Thoracic aorta (tissue), 2 donors: ENCODE data around the gene DPRX. TPM values are rescaled to one million over a fixed set of nuclear protein-coding genes. Genes with fewer than 3 reads are reported as not detected.

Experiments used
- ATAC-seq: fragments of 150-250 bp; one replicate; pipeline ENCODE4 v1.8.0; 2017; ENCODE audit warnings: low read depth; ENCODE audit not compliant: insufficient number of reproducible peaks, low FRiP score
- DNase-seq: peaks from one replicate; pipeline ENCODE4 v3.0.0-alpha.2; 2020; ENCODE audit warnings: low spot score
- H3K27ac ChIP-seq, 2 donors: fragments of 200-600 bp; sonication (generic); 1 replicate in 1 of 2; 2 replicates in 1 of 2; pipeline ENCODE4 v1.5.1; 2016; ENCODE audit warnings: mild to moderate bottlenecking in 2 of 2, moderate library complexity in 2 of 2
- H3K27me3 ChIP-seq: fragments of 200-600 bp; sonication (generic); replicated peaks from 2 replicates; pipeline ENCODE4 v1.6.0; 2016; ENCODE audit warnings: mild to moderate bottlenecking; ENCODE audit not compliant: insufficient read depth
- H3K36me3 ChIP-seq: fragments of 200-600 bp; sonication (generic); one replicate; pipeline ENCODE4 v1.5.1; 2016
- H3K4me1 ChIP-seq, 2 donors: fragments of 200-600 bp; sonication (generic); 1 replicate in 1 of 2; 2 replicates in 1 of 2; pipeline versions ENCODE4 v1.5.1 to v1.6.0; 2016; ENCODE audit warnings: low read depth in 2 of 2, mild to moderate bottlenecking in 1 of 2; ENCODE audit not compliant: control insufficient read depth in 1 of 2
- H3K4me3 ChIP-seq: fragments of 200-600 bp; sonication (generic); 2 replicates; pipeline ENCODE4 v1.5.1; 2016; ENCODE audit warnings: mild to moderate bottlenecking
- H3K9me3 ChIP-seq: fragments of 200-600 bp; sonication (generic); 2 replicates; pipeline ENCODE4 v1.5.1; 2016
- CTCF ChIP-seq: fragments of 200-600 bp; sonication (generic); IDR thresholded peaks from one replicate; pipeline ENCODE4 v1.5.1; 2019; ENCODE audit warnings: antibody characterized with exemption
- total RNA-seq, 2 donors: library from RNA; depleted of rRNA; stranded (reverse); fragments of >200 nt; gene quantifications; one replicate each; pipeline versions ENCODE4 v1.1.0 to v1.2.3, GENCODE V29; 2016

DPRX gene
- total RNA-seq, 2 donors from 2014 or later: not detected

- Histone ChIP-seq H3K4me1 (no peaks in the 10 kb centered on the region), H3K27ac (no peak overlapping the region), H3K9me3 (no peaks in the 10 kb centered on the region), H3K36me3 (no peaks in the 10 kb centered on the region), H3K27me3 (no peaks in the 10 kb centered on the region), H3K4me3 (no peak overlapping the region)
- DNase-seq (no peak), ATAC-seq (no peak)
- TF ChIP-seq CTCF: no peak
Observed at GRCh38 chr19:53608381-53608780, 23.4 kb upstream of the DPRX start.

GRCh38 chr19:53612762-53613526 lies 18.9 kb upstream of the DPRX start:
- Histone ChIP-seq H3K4me1 (no peaks in the 10 kb centered on the region), H3K4me3 (no peak overlapping the region), H3K27me3 (no peaks in the 10 kb centered on the region), H3K36me3 (no peaks in the 10 kb centered on the region), H3K27ac (no peak overlapping the region), H3K9me3 (no peaks in the 10 kb centered on the region)
- ATAC-seq (no peak), DNase-seq (no peak)
- no peak for TF ChIP-seq CTCF

DNA sequence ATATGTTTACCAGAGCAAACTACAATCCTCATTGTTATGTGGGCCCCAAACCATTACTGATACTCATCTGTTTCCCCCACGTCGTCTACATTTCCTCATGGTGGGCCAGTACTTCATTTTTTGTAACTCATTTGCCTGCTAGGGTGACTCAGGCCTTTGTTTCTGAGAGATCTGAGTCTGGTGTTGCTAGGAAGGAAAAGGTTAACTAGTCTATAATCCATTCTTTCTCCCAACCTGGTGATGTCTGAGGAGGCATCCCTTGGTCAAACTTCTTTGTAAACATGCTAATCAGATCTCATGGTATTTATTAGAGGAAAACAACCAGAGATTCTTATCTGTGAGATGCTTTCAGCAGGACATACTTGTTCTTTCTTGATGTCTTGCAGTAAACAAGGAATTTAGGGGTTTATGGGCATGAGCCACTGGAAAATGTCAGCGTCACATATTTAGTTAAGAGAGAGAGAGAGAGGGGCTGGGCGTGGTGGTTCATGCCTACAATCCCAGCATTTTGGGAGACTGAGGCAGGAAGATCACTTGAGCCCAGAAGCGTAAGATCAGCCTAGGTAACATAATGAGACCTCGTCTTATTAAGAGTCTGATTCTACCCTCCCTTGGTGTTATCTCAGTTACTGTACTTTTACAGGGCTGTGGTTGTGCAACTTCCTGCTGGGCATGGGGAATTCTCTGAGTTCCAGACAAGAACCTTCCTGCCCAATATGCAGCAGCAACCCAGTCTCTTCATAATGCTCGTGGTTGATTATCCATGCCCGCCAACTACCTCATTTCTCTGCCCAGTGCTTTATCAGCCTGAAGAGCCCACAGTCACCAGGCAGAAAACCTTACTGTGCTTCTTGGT lies 9.7 kb upstream of the DPRX start:
- H3K4me3 ChIP-seq: no peak overlapping the region
- ATAC-seq: no peak
- H3K27me3 ChIP-seq: no peaks in the 10 kb centered on the region

GRCh38 chr19:53624771-53625545 lies 6.8 kb upstream of the DPRX start:
- Histone ChIP-seq H3K36me3 (no peaks in the 10 kb centered on the region), H3K27me3 (no peaks in the 10 kb centered on the region), H3K9me3 (no peaks in the 10 kb centered on the region), H3K27ac (no peak overlapping the region), H3K4me3 (no peak overlapping the region), H3K4me1 (no peaks in the 10 kb centered on the region)
- no peak for ATAC-seq
- TF ChIP-seq CTCF: no peak
- DNase-seq: no peak

More for the DNA sequence above, 9.7 kb upstream of the DPRX start:
- Histone ChIP-seq H3K27ac (no peak overlapping the region), H3K4me1 (no peaks in the 10 kb centered on the region), H3K36me3 (no peaks in the 10 kb centered on the region), H3K9me3 (no peaks in the 10 kb centered on the region)
- DNase-seq: no peak
- TF ChIP-seq CTCF: no peak

DNA sequence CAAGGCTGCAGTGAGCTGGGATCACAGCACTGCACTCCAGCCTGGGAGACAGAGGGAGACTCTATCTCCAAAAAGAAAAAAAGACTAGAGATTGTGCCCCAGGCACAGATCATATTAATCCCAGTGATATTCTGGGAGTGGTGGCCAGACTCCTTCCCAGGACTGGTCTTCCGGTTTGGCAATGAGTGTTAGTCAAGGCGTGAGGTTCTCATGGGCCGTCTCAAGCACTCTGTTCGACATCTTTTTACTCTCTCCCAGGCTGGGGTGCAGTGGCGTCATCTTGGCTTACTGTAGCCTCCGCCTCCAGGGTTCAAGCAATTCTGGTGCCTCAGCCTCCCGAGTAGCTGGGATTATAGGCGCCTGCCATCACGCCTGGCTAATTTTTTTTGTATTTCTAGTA lies 5.3 kb upstream of the DPRX start:
- no peak overlapping the region for H3K27ac ChIP-seq
- ATAC-seq: no peak
- H3K4me1 ChIP-seq: no peaks in the 10 kb centered on the region
- no peaks in the 10 kb centered on the region for H3K9me3 ChIP-seq
- H3K36me3 ChIP-seq: no peaks in the 10 kb centered on the region
- TF ChIP-seq CTCF: no peak
- no peaks in the 10 kb centered on the region for H3K27me3 ChIP-seq
- no peak overlapping the region for H3K4me3 ChIP-seq
- DNase-seq: no peak
